Measurements from ENCODE around the gene NAALADL2.

Gene NAALADL2

DNA sequence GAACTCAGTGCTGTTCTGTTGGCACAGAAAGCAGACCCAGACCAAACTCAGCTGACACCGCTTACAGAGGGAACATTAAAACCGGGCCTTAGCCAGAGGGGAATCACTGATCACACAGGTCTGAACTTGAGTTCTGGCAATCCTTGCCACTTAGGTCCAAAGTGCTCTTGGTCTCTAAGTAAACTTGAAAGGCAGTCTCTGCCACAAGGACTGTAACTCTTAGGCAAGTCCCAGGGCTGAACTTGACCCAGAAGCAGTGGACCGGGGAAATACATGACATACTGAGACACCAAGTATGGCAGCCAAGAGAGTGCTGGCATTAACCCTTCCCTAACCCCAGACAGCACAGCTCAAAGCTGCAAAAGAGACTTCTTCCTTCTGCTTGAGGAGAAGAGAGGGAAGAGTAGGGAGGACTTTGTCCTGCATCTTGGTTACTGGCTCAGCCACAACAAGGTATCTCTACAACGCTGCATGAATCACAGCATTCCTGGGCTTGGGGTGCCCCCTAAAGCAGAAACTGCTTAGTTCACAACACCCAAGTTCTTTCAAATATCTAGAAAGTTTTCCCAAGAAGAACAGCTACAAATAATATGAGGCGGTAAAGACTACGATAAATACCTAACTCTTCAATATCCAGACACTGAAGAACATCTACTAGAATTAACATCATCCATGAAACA, 32.5 kb downstream of the NAALADL2 start:
- DNase-seq: no peak

DNA sequence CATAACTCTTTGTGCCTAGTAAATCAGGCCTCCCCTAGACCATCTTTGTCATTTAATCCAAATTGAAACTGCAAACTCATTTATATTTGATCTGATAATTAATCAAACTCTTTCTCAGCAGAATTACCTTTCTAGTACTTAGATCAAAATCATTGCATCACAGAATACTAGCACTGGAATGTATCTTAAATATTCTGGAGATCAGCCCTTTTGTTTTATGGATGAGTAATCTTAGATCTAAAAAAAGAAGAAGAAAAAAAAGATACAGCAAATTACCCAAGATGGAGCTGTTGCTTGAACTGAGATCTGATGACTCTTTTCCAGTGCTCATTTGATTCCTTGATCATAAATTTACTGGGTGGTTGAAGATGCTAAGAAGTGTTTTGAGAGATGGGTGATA, 47.9 kb downstream of the NAALADL2 start:
- DNase-seq: no peak

DNA sequence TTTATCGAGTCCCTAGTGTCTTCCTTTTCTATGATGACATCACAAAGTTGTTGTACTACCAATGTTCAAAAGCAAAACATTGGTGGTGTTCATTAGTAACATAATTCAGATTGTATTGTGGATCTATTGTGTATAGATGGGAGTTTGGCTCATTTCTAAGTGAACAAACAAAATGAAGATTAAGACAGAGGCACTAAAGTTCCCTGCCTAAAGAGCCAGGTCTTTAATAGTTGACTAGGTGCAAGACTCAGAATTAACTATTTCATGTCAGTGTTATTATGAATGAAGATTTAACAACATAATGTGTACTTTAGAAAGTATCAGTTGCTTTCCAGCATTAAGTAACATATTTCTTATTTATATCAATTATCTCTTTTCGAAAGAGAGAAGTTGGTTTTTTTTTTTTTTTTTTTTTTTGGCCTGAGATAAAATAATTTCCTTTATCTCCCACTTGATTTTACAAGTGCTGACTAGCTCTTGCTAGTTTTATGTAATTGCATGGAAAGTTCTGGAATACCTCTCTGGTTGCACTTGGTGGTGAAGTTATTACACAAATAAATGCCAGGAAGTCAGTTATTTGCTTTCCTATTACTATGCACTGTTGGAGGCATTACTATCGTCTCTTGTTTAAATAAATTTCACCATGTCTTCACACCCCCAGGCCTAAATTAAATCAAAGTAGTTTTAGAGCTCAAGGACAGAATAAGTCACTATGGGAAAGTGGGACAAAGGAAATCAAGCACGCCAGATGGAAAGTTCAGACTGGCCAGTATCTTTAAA, 48.7 kb downstream of the NAALADL2 start:
- no peak for DNase-seq

DNA sequence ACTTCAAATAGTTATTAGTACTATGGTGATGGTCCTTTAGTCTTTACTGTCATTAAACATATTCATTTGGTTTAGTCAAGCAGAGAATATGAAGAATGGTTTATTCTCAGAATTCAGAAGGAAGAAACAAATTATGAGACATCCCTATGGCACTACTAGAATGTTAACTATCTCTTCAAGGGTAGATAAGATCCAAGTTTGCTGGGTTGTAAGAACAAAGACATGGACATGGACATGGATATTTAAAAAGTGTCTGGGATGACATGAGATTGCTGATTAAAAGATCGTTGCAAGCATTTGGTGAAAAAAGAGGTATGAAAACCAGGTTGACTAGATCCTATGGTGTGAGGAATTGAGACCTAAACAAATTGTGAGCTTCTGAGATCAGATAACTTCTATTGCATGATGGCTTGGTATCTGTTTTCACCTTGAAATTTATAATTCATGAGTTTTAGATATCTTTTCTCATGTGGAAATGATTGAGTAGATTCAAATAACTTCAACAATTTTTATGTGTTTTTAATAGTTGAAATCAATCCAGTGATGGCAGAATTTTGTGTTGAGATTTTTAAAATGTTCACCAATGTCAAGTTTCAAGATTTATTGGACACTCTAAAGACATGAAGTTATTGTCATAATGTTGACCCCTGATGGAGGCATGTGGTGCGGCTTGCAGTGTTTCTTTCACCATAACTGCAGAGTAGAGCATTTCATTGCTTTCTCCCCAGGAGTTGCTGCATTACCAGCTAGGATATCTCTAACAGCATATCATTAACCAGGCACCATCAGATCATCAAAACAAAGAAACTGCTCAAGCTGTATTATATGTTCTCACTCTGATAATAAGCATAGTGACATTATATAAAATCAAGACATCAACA, 72.6 kb downstream of the NAALADL2 start:
- DNase-seq: no peak

DNA sequence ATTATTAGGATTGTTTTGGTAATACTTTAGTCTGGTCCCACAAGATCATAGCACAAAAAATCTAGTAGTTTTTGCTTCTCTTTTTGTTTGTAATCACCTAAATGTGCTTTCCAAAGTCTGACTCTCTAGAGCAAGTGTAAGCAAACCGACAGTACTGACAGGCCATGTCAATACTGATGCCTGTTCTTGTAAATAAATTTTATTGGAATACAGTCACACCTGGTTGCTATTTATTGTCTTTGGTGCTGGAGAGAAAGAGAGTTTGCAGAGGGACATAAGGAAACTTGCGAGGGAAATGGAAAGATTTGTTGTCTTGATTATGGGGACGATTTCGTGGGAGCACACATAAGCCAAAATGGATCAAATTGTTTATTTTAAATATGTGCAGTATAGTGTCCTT, 77.5 kb downstream of the NAALADL2 start:
- no peak for DNase-seq

DNA sequence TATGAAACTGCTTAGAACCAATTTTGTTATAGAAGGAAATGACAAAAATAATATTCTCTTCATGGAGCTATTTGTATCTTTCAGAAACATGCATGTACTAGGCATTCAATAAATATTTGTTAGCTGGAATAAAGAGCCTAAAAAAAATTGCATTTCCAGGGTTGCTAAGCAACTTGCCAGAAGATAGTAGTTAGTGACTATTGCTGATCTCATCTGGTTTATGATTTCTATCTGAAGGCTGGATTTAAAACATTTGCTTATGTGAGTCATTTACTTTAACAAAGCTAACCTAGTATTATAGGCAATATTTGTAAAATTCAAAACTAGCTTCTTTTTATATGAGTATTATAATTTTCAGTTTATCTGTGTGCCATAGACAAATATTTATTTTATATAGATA, 78.3 kb downstream of the NAALADL2 start:
- DNase-seq: no peak

- no peak for DNase-seq
Measured at GRCh38 chr3:174938102-174938501, 79.0 kb downstream of the NAALADL2 start.

DNA sequence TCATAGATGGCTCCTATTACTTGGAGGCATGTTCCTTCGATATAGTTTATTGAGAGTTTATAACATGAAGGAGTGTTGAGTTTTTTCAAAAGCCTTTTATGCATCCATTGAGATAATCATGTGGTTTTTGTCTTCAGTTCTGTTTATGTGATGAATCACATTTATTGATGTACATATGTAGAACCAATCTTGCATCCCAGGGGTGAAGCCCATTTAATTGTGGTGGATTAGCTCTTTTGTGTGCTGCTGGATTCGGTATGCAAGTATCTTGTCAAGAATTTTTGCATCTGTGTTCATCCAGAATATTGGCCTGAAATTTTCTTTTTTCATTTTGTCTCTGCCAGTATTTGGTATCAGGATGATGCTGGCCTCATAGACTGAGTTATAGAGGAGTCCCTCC, 81.0 kb downstream of the NAALADL2 start:
- DNase-seq: no peak

- DNase-seq: no peak
Measured at GRCh38 chr3:174945276-174945675, 86.1 kb downstream of the NAALADL2 start.

GRCh38 chr3:174945951-174946350, 86.8 kb downstream of the NAALADL2 start:
- no peak for DNase-seq

DNA sequence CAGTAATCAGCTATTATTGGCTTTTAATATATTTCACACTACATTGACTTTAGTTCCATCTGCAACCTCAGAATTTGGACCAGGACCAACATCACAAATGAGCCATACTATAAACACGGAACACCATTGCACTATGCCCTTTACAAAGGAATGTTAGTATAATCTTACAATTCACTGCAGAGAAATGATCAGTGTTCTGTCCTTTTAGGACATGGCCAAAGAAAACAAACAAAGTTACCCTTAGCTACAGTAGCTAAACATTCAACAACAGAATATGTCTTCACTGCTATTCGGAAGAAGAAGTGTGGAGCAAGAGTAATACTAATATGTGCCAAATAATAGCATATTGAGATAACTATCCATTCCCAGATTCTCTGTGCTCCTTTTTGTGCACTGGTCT, 90.4 kb downstream of the NAALADL2 start:
- no peak for DNase-seq

GRCh38 chr3:174951034-174951433, 91.9 kb downstream of the NAALADL2 start:
- DNase-seq: no peak

- DNase-seq: no peak
Measured at GRCh38 chr3:174951498-174952005, 92.4 kb downstream of the NAALADL2 start.

GRCh38 chr3:174953068-174953467, 93.9 kb downstream of the NAALADL2 start:
- DNase-seq: no peak

DNA sequence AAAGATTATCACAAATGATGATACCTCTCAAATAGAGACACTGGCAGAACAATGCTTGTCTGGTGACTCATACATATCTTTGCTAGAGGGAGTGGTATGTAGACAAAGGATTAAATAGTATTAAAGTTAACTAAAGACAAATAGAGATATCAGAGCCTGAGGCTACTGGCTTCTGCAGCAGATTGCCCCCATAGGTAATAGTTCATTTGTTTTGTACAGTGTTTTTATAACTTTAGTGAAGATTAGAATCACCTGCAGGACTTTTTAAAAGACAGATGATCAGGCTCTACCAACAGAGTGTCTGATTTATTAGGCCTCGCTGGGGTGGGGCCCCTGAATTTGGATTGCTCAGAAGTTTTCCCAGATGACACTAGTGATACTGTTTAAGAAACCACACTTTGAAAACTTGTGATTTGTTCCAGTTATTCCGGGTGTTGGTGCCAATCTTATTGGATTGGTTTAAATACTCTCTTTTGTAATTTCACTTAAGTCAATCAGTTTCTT, 96.4 kb downstream of the NAALADL2 start:
- no peak for DNase-seq

DNA sequence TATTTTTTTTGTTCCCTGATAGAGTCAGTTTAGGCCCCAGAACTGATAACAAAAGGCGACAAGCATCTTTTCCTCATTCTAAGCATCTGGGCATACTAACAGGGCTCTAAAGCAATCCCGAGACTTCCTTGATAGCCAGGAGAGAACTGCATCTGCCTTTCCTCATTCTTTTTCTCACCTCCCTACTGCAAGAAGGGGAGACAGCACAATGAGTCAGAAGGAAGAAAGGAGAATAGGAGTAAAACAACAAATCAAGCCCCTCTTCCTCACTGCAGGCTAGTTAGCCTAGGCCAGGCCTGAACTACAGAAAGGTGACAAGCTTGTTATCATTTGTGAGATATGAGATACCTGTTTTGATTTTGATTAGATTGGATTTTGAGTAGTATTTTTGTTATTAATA, 97.9 kb downstream of the NAALADL2 start:
- no peak for DNase-seq

DNA sequence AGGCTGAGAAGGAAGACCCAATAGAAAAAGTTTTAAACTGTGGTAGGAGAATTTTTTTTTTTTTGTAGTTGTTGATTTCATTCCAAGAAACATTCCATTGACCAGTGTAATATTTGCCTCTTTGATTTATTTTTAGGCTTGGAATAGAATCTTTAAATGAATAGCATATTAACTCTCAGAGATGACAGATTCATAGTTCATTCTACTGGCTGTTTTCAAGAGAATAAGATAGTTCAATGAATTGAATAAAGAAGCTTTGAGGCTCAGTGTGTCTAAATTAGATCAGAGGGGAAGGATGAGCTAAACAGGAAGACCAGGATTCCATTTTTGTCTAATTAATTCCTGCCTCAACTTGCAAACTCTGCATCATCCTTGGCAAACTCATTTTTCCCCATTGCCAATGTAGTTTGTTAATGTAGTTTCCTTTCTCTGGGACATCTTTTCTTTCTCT, 98.4 kb downstream of the NAALADL2 start:
- DNase-seq: no peak

- no peak for DNase-seq
Measured at GRCh38 chr3:174958671-174959328, 99.7 kb downstream of the NAALADL2 start.

- DNase-seq: no peak
Measured at GRCh38 chr3:174959556-174960065, 100.5 kb downstream of the NAALADL2 start.

DNA sequence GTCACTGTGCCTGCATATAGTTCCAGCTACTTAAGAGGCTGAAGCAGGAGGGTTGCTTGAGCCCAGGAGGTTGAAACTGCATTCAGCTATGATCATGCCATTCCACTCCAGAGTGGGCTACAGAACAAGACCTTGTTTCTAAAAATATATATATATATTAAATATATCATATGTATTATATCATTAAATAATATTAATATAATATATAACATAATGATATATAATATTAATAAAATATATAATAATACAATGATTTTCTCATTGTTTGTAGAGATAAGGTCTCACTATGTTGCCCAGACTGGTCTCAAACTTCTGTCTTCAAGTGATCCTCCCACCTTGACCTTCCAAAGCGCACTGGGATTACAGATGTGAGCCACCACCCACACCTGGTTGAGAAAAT, 101.8 kb downstream of the NAALADL2 start:
- DNase-seq: no peak

DNA sequence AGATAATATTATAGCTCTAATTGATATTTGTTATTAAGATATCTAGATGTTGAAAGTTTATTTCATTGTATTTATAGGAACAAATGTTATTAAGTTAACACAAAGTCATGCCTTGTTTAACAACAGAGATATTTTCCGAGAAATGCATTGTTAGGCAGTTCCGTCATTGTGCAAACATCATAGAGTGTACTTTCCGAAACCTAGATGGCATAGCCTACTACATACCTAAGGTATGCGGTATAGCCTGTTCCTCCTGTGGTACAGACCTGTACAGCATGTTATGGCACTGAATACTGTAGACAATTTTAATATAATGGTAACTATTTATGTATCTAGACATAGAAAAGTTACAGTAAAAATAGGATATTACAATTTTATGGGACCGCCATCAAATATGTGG, 114.3 kb downstream of the NAALADL2 start:
- no peak for DNase-seq

- DNase-seq: no peak
Measured at GRCh38 chr3:174986685-174987084, 127.6 kb downstream of the NAALADL2 start.
